ENCODE data around the gene SNTB2. TPM values are rescaled to one million over a fixed set of nuclear protein-coding genes. Genes with fewer than 3 reads are reported as not detected.

The SNTB2 gene
- total and polyA plus RNA-seq, 2 donors (not counting 3 experiments of a cell fraction or from before 2014, with no cell fraction given): 24.9 to 73.7 TPM

- H3K27me3 ChIP-seq (ENCODE audit: control insufficient read depth in 2 of 2, insufficient read depth in 2 of 2, low read length in 2 of 2): no peaks in the 10 kb centered on the region
- H3K4me1 ChIP-seq (ENCODE audit: control insufficient read depth, extremely low read depth, insufficient read depth, low read length): peaks cover 21% of the 10 kb centered on the region
- H3K9ac ChIP-seq (replicated peaks; ENCODE audit: extremely low read depth, insufficient read depth, low read length): peak overlapping the region; percentile 53
- intact Hi-C loops (cut with micrococcal nuclease) (loop anchor here (1.0 kb wide), 2 partner anchors 10 to 18 kb away; partner anchors contain the start of genes COG8, NIP7 and VPS4A), dilution Hi-C loops (cut with MboI; ENCODE audit: extremely low pct_ligation_motif_present, low sequenced_read_pairs) (no loop called here)
- H3K4me2 ChIP-seq (ENCODE audit: insufficient read depth, low read length): peak overlapping the region; percentile 60
- TF ChIP-seq FOS (IDR thresholded peaks at IDR 0.05; ENCODE audit: borderline replicate concordance, insufficient read depth, low read length) (no peak), EZH2 (IDR thresholded peaks at IDR 0.05; ENCODE audit: borderline replicate concordance, low read depth, low read length, severe bottlenecking) (no peak), JUN (IDR thresholded peaks at IDR 0.05; ENCODE audit: borderline replicate concordance, insufficient read depth, insufficient read length, low read depth) (no peak), MYC (IDR thresholded peaks at IDR 0.05; ENCODE audit: low read depth, low read length) (no peak), MAX (IDR thresholded peaks at IDR 0.05; ENCODE audit: insufficient read depth, insufficient read length) (no peak), POLR2A (IDR thresholded peaks at IDR 0.05; ENCODE audit: low read depth, low read length) (no peak), CTCF (IDR thresholded peaks at IDR 0.05; ENCODE audit: extremely low read depth in 1 of 2, insufficient read depth in 1 of 2, low read depth in 1 of 2, low read length in 2 of 2) (no peak), GATA2 (IDR thresholded peaks at IDR 0.05; ENCODE audit: insufficient read depth, insufficient read length, low read depth, low read length) (no peak), POLR2AphosphoS5 (IDR thresholded peaks at IDR 0.05; ENCODE audit: insufficient read depth, low read depth, low read length) (no peak)
- peaks cover 39% of the 10 kb centered on the region for H3K79me2 ChIP-seq (ENCODE audit: control insufficient read depth, insufficient read depth, low read length)
- no peaks in the 10 kb centered on the region for H3K9me3 ChIP-seq (replicated peaks; ENCODE audit: control insufficient read depth, insufficient read depth, low read length)
- peak; percentile 49 for FAIRE-seq
- POLR2A ChIA-PET: interaction anchor here (0.6 to 1.1 kb wide), 2 partner anchors 9 to 167 kb away, joined by 3 read pairs; partner anchors contain the start of genes COG8 and NIP7
- peak overlapping the region; percentile 50 for H2AFZ ChIP-seq (ENCODE audit: low read depth, low read length)
- DNase-seq (ENCODE audit: low read depth, low spot score): peak; percentile 20
- H3K4me3 ChIP-seq (replicated peaks in 1 of 3; ENCODE audit: insufficient read depth in 1 of 3, low read depth in 1 of 3, low read length in 3 of 3): peak overlapping the region; percentile 26 to 67 (median 47)
- no peaks in the 10 kb centered on the region for H4K20me1 ChIP-seq (replicated peaks; ENCODE audit: control insufficient read depth, extremely low read depth, insufficient read depth, low read length)
- BruUV-seq (replicated peaks): no TSS peak
- no peaks in the 10 kb centered on the region for H3K9me1 ChIP-seq (replicated peaks; ENCODE audit: control insufficient read depth, extremely low read depth, insufficient read depth, low read length)
- H3K36me3 ChIP-seq (ENCODE audit: control insufficient read depth in 2 of 2, extremely low read depth in 1 of 2, insufficient read depth in 2 of 2, low read length in 2 of 2): peaks cover 4 to 12% of the 10 kb centered on the region in 2 experiments
- CTCF ChIA-PET: interaction anchor here (0.9 to 1.5 kb wide), 4 partner anchors 9 to 425 kb away, joined by 3 to 9 read pairs (median 6); partner anchors contain the start of genes COG8, NIP7 and NOB1
- peak overlapping the region; percentile 12 for H3K27ac ChIP-seq (ENCODE audit: insufficient read depth, low read depth, low read length)
Measured at GRCh38 chr16:69329369-69330285, 142.7 kb downstream of the SNTB2 start.

Measured in endothelial cell of umbilical vein (primary cell).